Activated CD4-positive, alpha-beta T cell treated with anti-CD3 and anti-CD28 coated beads for 4 hours (primary cell): Measurements from ENCODE around the gene GOLGA2.
"Not testable (repeated sequence)": the region's sequence is repeated elsewhere in the genome, so short reads cannot be mapped to it uniquely, and the experiment has no call there.

Experiments used
- DNase-seq, 2 donors: peaks; one replicate each; pipeline ENCODE4 v3.0.0-alpha.2; 2020

GOLGA2 gene

GRCh38 chr9:128288273-128289004 is 12.6 kb upstream of the GOLGA2 start:
- DNase-seq = no peak

- no peak for DNase-seq
Observed at GRCh38 chr9:128286440-128286839, 10.6 kb upstream of the GOLGA2 start.

GRCh38 chr9:128285033-128285784 is 9.4 kb upstream of the GOLGA2 start:
- DNase-seq = no peak

- DNase-seq = no peak
Observed at GRCh38 chr9:128282500-128282899, 6.7 kb upstream of the GOLGA2 start.

GRCh38 chr9:128280084-128280622 is 4.3 kb upstream of the GOLGA2 start:
- DNase-seq = no peak

- DNase-seq = not testable (repeated sequence)
Observed at GRCh38 chr9:128279088-128280073, 3.6 kb upstream of the GOLGA2 start.

- no peak for DNase-seq
Observed at GRCh38 chr9:128276574-128277270, 915 bp upstream of the GOLGA2 start.

- peak; percentile 100 for DNase-seq
Observed at GRCh38 chr9:128276008-128276573, 284 bp upstream of the GOLGA2 start, which contains the start of gene SWI5. TSS of gene SWI5 (plus strand) at chr9:128276276.

GRCh38 chr9:128274245-128274644 is 1.6 kb downstream of the GOLGA2 start:
- no peak for DNase-seq

- no peak for DNase-seq
Observed at GRCh38 chr9:128271512-128271911, 4.3 kb downstream of the GOLGA2 start.

- no peak for DNase-seq
Observed at GRCh38 chr9:128271112-128271511, 4.7 kb downstream of the GOLGA2 start.

- no peak for DNase-seq
Observed at GRCh38 chr9:128266868-128267590, 8.8 kb downstream of the GOLGA2 start.

GRCh38 chr9:128265348-128265847 is 10.4 kb downstream of the GOLGA2 start:
- no peak for DNase-seq

- DNase-seq = no peak
Observed at GRCh38 chr9:128262687-128263086, 13.1 kb downstream of the GOLGA2 start.

- DNase-seq = no peak
Observed at GRCh38 chr9:128260340-128260739, 15.5 kb downstream of the GOLGA2 start.

- DNase-seq = no peak
Observed at GRCh38 chr9:128259156-128259555, 16.7 kb downstream of the GOLGA2 start.

- no peak for DNase-seq
Observed at GRCh38 chr9:128258326-128258725, 17.5 kb downstream of the GOLGA2 start.

GRCh38 chr9:128257907-128258306 is 17.9 kb downstream of the GOLGA2 start:
- no peak for DNase-seq

- no peak for DNase-seq
Observed at GRCh38 chr9:128257086-128257825, 18.6 kb downstream of the GOLGA2 start.
